HG03066 (cell line): ENCODE data around the gene FYN.

ENCODE experiments used
- ATAC-seq: cut with Tn5 transposase; IDR thresholded peaks from one replicate; pipeline ENCODE4 v1.9.1; 2021; ENCODE audit warnings: low read depth; ENCODE audit not compliant: unreplicated experiment

The FYN gene

GRCh38 chr6:111885373-111886027, 12.2 kb upstream of the FYN start:
- no peak for ATAC-seq

- ATAC-seq = no peak
Measured at GRCh38 chr6:111884068-111884467, 10.8 kb upstream of the FYN start.

DNA sequence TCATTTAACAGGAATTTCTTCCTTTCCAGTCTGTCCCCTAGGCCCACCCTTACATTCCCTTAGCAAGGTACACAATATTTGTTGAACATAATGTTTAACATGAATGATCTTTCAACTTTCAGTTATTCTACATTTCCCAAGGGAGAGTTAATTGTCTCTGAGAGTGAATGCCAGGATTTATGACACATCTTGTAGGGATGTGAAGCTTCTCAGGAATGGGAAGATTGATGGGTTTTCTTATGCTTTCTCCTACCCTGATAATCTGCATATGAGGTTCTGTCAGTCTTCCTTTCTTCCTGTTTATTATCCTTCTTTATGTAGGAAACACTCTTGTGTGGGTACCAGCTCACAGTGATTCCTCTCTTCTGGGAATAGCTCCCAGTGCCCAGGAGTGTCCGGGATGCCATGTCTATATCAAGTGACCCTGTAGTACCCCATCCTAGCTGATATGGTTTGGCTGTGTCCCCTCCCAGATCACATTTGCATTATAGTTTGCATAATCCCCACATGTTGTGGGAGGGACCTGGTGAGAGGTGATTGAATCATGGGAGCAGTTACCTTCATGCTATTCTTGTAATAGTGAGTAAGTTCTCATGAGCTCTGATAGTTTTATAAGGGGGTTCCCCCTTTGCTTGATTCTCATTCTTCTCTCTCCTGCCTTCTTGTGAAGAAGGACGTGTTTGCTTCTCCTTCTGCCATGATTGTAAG, 7.1 kb upstream of the FYN start:
- no peak for ATAC-seq

DNA sequence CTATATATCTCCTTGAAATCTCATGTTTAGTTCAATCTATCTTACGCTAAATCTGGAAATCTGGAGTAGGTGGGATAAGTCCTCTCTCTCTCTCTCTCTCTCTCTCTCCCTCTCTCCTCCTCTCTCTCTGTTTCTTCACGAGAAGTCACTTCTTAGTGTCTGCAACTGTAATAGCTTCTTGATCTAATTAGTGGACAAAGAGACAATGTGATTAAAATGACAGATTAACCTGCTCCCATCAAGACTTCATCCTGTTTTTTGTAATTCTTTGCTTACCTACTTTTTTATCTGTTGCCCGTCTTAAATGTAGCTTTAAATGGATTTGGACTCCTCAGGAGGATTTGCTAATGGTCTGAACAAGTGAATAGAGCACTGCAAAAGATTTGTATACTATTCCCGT, 2.5 kb upstream of the FYN start:
- no peak for ATAC-seq

GRCh38 chr6:111874025-111874415, 768 bp upstream of the FYN start:
- no peak for ATAC-seq

- ATAC-seq = peak; percentile 24
Measured at GRCh38 chr6:111872401-111873177, 663 bp downstream of the FYN start.

DNA sequence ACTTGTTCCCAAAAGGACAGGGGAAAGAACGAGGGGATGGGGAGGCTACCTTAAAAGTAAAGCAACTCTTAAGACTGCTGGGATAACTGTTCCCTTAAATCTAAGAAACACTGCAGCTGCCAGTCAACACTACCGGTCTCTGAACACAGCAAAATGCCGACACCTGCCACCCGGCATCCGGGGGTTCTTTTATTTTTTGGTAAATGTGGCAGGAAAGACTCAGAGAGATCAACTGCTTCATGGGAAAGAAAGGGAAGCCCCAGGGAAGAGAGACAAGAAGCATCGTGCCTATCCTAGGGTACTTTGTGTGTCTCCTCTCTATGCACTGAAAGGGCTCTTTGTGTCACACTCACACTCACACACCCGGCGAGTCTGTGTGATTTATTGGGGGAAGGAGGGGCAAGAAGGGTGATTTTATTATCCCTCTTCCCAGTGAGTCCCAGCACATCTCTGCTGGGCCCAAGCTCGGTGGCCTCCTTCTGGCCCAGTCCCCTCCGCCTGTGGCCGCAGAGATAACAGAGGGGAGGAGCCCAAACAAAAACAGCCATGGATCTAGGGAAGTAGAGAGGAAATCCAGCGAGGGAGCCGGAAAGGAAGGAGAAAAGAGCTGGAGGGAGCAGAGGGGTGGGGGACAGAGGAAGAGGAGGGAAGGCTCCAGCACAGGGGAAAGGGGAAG, 1.4 kb downstream of the FYN start:
- no peak for ATAC-seq

DNA sequence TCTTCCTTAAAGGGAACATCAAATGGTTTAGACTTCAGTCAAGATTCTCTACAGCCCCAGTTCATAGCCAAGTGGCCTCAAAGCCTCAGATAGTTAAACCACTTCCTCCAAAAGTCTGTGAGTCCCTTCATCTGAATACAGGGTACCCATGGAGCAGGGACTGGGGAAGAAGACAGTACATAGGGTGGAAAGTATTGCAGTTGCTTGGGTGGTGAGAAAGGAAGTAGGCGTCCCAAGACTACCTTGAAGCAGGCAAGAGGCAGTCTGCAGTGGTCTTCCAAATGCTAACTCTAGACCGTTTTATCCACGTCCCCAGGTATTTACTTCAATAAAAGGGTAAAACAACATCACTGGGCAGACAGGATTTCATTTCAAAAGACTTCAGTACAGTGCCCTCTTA, 2.0 kb downstream of the FYN start:
- no peak for ATAC-seq

GRCh38 chr6:111870742-111871064, 2.5 kb downstream of the FYN start:
- no peak for ATAC-seq

DNA sequence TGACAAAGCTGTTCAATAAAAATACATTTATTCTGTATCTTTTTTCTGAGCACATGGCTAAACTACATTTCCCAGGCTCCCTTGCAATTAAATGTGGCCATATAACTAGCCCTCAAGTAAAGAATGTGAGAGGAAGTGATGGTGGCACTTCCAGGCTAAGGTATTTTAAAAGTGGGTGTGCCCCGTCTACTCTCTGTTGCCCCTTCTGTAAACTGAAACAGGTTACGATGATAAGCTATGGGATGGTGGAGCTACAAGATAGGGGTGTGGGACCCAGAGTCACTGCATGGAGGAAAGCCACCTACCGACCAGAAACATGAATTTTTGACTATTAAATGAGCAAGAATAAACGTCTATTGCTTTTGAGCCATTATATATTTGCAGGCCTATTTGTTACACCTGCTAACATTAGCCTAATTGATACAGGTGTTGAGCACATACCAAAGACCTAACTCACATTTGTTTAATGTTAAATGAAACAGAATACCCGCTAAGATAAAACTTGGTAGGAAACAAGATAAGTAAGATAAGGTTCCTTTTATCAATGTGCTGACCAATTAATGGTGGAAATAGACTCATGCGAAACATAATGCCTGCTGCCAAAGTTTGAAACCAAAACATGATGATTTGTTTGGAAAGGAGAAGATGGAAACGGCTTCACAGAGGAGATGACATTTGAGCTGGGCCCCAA, 3.1 kb downstream of the FYN start:
- no peak for ATAC-seq

DNA sequence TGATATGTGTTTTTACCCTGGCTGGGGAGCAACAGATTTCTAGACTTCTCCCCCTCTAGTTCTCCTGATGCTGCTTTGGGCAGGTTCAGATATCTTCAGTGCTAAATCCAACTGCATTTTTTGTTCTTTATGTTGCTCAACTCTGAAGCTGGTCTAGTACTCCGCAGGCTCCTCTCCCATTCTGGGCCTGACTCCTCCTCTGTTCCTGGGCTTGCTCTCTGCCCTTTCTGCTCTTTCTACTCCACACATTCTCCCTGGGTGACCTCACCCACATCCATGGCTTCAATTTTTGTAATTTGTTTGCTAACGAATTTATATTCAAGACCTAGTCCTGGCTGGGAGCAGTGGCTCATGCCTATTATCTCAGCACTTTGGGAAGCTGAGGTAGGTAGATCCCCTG, 6.4 kb downstream of the FYN start:
- ATAC-seq = no peak

- ATAC-seq = no peak
Measured at GRCh38 chr6:111865909-111866546, 7.2 kb downstream of the FYN start.

GRCh38 chr6:111865049-111865585, 8.1 kb downstream of the FYN start:
- ATAC-seq = no peak

- no peak for ATAC-seq
Measured at GRCh38 chr6:111864138-111865048, 8.9 kb downstream of the FYN start.

DNA sequence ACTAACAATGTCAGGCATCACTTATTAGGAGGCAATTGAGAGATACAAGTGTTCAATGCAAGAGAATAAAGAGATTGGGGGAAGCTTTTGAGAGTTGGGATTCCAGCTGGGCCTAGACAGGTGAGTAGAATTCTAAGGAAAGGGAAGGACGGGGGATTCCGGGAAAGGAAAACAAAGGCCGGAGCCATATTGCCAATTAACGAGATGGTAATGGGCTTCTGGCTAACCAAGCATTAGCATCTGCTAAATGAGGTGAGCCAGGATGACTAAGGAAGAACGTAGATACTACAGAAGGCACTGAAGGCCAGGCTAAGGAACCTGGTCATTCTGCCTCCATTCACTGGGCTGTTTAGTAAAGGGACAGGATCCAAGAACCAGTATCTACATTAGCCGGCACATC, 10.5 kb downstream of the FYN start:
- no peak for ATAC-seq

DNA sequence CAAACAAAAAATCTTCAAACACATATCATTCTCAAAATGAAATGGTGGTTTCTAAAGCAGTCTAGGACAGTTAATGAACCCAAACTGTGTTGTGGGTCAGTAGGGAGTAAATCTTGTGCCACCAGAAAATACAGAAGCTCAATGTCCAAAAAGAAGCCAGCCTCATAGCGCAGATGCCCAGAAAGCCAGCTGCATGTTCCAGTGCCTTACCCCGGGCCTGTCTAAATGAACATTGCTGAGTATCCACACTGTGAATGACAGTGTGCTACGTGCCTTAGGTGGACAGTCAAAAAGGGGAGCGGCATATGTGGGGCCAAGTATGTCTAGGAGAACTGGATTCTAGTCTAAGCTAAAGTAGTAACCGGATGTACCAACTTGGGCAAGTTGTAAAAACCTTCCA, 10.9 kb downstream of the FYN start:
- ATAC-seq = no peak

- no peak for ATAC-seq
Measured at GRCh38 chr6:111861431-111861885, 11.8 kb downstream of the FYN start.

DNA sequence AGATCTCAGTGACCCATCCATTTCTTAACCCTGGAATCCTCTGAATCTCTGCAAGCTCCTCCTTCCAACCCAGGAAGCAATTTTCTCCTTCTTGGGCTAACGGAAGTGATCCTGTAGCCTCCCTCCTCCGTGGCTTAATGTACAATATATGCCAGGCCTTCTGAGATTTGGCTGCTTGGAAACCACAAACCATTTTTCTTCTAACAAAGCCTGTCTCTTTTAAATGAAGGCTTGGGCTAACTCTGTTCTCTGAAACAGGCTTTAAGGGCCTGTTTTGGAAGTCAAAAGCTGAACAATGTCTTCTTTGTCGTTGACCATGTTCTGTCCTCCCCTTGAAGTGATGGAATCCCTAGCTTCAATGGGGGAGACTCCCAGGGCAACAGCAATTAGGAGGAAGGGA, 14.9 kb downstream of the FYN start:
- ATAC-seq = no peak
